ENCODE results near the gene NDUFV1. TPM values are rescaled to one million over a fixed set of nuclear protein-coding genes. Genes with fewer than 3 reads are reported as not detected.
"Not testable (repeated sequence)": the region's sequence is repeated elsewhere in the genome, so short reads cannot be mapped to it uniquely, and the experiment has no call there.

The NDUFV1 gene
- total RNA-seq, 1 donor from 2014 or later = 191 TPM

GRCh38 chr11:67592880-67593564, 13.7 kb upstream of the NDUFV1 start:
- no peaks in the 10 kb centered on the region for H3K4me1 Mint-ChIP-seq
- no peak for TF ChIP-seq CTCF (conservative IDR thresholded peaks at IDR 0.05)
- H3K9me3 Mint-ChIP-seq = no peaks in the 10 kb centered on the region
- H3K36me3 Mint-ChIP-seq (ENCODE audit: low read depth) = peaks cover 2% of the 10 kb centered on the region
- DNase-seq (ENCODE audit: low read depth, low spot score) = no peak
- peak overlapping the region; percentile 58 for H3K27ac Mint-ChIP-seq (ENCODE audit: unreplicated experiment)
- H3K27me3 Mint-ChIP-seq (ENCODE audit: low read depth) = no peaks in the 10 kb centered on the region
- H3K4me3 Mint-ChIP-seq = peak overlapping the region; percentile 9

- Mint-ChIP-seq H3K27ac (ENCODE audit: unreplicated experiment) (peak overlapping the region; percentile 58), H3K36me3 (ENCODE audit: low read depth) (no peaks in the 10 kb centered on the region), H3K9me3 (no peaks in the 10 kb centered on the region), H3K27me3 (ENCODE audit: low read depth) (no peaks in the 10 kb centered on the region), H3K4me1 (no peaks in the 10 kb centered on the region), H3K4me3 (no peak overlapping the region)
- DNase-seq (ENCODE audit: low read depth, low spot score) = no peak
- no peak for TF ChIP-seq CTCF (conservative IDR thresholded peaks at IDR 0.05)
Measured at GRCh38 chr11:67593565-67593905, 13.2 kb upstream of the NDUFV1 start.

- Mint-ChIP-seq H3K9me3 (no peaks in the 10 kb centered on the region), H3K4me3 (no peak overlapping the region), H3K27me3 (ENCODE audit: low read depth) (no peaks in the 10 kb centered on the region), H3K36me3 (ENCODE audit: low read depth) (no peaks in the 10 kb centered on the region), H3K4me1 (no peaks in the 10 kb centered on the region), H3K27ac (ENCODE audit: unreplicated experiment) (no peak overlapping the region)
- TF ChIP-seq CTCF (conservative IDR thresholded peaks at IDR 0.05) = no peak
- no peak for DNase-seq (ENCODE audit: low read depth, low spot score)
Measured at GRCh38 chr11:67594480-67594879, 12.3 kb upstream of the NDUFV1 start.

- Mint-ChIP-seq H3K9me3 (peaks cover 2% of the 10 kb centered on the region), H3K4me1 (no peaks in the 10 kb centered on the region), H3K4me3 (no peak overlapping the region), H3K36me3 (ENCODE audit: low read depth) (no peaks in the 10 kb centered on the region), H3K27ac (ENCODE audit: unreplicated experiment) (no peak overlapping the region), H3K27me3 (ENCODE audit: low read depth) (peaks cover 6% of the 10 kb centered on the region)
- TF ChIP-seq CTCF (conservative IDR thresholded peaks at IDR 0.05) = no peak
- no peak for DNase-seq (ENCODE audit: low read depth, low spot score)
Measured at GRCh38 chr11:67596753-67597300, 9.9 kb upstream of the NDUFV1 start.

- H3K9me3 Mint-ChIP-seq; H3K4me3 Mint-ChIP-seq; DNase-seq (ENCODE audit: low read depth, low spot score); H3K27ac Mint-ChIP-seq (ENCODE audit: unreplicated experiment); H3K27me3 Mint-ChIP-seq (ENCODE audit: low read depth); H3K4me1 Mint-ChIP-seq; H3K36me3 Mint-ChIP-seq (ENCODE audit: low read depth): not testable (repeated sequence)
Measured at GRCh38 chr11:67597458-67597857, 9.3 kb upstream of the NDUFV1 start.

- not testable (repeated sequence) for H3K27ac Mint-ChIP-seq (ENCODE audit: unreplicated experiment); DNase-seq (ENCODE audit: low read depth, low spot score); H3K4me3 Mint-ChIP-seq; H3K4me1 Mint-ChIP-seq; H3K9me3 Mint-ChIP-seq; H3K27me3 Mint-ChIP-seq (ENCODE audit: low read depth); H3K36me3 Mint-ChIP-seq (ENCODE audit: low read depth)
Measured at GRCh38 chr11:67597963-67598362, 8.8 kb upstream of the NDUFV1 start.

All from neural crest cell (in vitro differentiated cells).